ENCODE data around the gene FLNB. TPM values are rescaled to one million over a fixed set of nuclear protein-coding genes. Genes with fewer than 3 reads are reported as not detected.
"Not testable (repeated sequence)": the region's sequence is repeated elsewhere in the genome, so short reads cannot be mapped to it uniquely, and the experiment has no call there.

FLNB gene
- total RNA-seq, 1 experiment from 2014 or later, result 14.2 TPM

DNA sequence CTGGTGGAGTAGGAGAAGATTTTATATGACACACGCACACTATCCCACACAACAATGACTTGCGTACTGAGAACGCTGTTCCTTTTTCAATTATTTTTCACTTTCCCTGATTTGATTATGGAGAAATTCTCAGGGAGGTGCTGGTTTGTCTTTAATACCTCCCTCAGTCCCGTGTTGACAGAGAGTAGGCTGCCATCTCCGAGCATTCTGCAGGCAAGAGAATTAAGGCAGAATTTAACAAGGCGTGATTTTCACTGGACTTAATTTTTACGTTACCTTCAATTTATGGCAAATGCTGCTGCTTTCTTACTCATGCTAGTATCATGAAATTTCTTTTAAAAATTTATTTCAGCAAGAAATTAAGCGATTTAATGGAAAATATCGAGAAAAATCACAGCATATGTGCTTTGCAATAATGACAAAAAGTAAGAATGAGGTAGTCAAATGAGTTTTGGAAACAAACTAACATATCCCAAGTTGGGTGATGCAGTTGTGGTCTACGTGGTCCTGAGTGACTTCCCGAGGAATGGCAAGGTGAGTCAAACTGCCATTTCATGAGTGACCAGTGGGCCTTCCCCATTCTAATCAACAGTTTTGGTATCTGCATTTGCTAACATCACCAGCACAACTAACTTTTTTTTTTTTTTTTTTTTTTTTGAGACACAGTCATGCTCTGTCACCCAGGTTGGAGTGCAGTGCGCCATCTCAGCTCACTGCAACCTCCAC is 185.6 kb downstream of the FLNB start:
- no peaks in the 10 kb centered on the region for H4K20me1 ChIP-seq (ENCODE audit: insufficient read depth, low read depth, low read length)
- H3K79me2 ChIP-seq (ENCODE audit: low read length), result no peaks in the 10 kb centered on the region
- H2AFZ ChIP-seq (ENCODE audit: low read length), result no peak overlapping the region
- no peak for DNase-seq
- H3K4me2 ChIP-seq (ENCODE audit: low read depth, low read length, poor library complexity, severe bottlenecking), result no peak overlapping the region
- no peaks in the 10 kb centered on the region for H3K4me1 ChIP-seq (ENCODE audit: low read length)
- no peaks in the 10 kb centered on the region for H3K9me2 ChIP-seq (replicated peaks; ENCODE audit: insufficient read depth, low read length)
- H3K9me3 ChIP-seq (ENCODE audit: low read length), result no peaks in the 10 kb centered on the region
- H3K9ac ChIP-seq (ENCODE audit: low read length), result no peak overlapping the region
- no peaks in the 10 kb centered on the region for H3K27me3 ChIP-seq (ENCODE audit: low read length)
- H3K36me3 ChIP-seq (ENCODE audit: insufficient read depth, low read length), result no peaks in the 10 kb centered on the region
- H3K4me3 ChIP-seq (ENCODE audit: low read length), result no peak overlapping the region
- no peak overlapping the region for H3K27ac ChIP-seq (ENCODE audit: low read length)

DNA sequence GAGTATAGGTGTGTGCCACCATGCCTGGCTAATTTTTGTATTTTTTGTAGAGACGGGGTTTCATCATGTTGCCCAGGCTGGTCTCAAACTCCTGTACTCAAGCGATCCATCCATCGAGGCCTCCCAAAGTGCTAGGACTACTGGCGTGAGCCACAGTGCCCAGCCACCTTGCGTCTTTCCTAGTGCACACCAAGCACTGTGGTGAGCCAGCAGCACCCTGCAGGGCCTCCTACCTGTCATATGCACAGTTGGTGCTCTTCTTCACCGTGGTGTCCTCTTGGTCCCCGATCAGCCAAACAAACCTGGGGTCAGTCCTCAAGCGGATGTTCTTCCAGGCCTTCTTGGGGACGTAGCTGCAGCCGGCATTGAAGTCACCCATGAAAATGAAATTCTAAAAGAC is 189.4 kb downstream of the FLNB start:
- no peaks in the 10 kb centered on the region for H3K79me2 ChIP-seq (ENCODE audit: low read length)
- H3K27me3 ChIP-seq (ENCODE audit: low read length), result no peaks in the 10 kb centered on the region
- no peak overlapping the region for H3K4me3 ChIP-seq (ENCODE audit: low read length)
- H3K9me3 ChIP-seq (ENCODE audit: low read length), result no peaks in the 10 kb centered on the region
- no peak for DNase-seq
- no peak overlapping the region for H2AFZ ChIP-seq (ENCODE audit: low read length)
- H3K27ac ChIP-seq (ENCODE audit: low read length), result no peak overlapping the region
- no peak overlapping the region for H3K4me2 ChIP-seq (ENCODE audit: low read depth, low read length, poor library complexity, severe bottlenecking)
- no peaks in the 10 kb centered on the region for H3K36me3 ChIP-seq (ENCODE audit: insufficient read depth, low read length)
- H3K4me1 ChIP-seq (ENCODE audit: low read length), result no peaks in the 10 kb centered on the region
- no peaks in the 10 kb centered on the region for H3K9me2 ChIP-seq (replicated peaks; ENCODE audit: insufficient read depth, low read length)
- no peaks in the 10 kb centered on the region for H4K20me1 ChIP-seq (ENCODE audit: insufficient read depth, low read depth, low read length)
- H3K9ac ChIP-seq (ENCODE audit: low read length), result no peak overlapping the region

DNA sequence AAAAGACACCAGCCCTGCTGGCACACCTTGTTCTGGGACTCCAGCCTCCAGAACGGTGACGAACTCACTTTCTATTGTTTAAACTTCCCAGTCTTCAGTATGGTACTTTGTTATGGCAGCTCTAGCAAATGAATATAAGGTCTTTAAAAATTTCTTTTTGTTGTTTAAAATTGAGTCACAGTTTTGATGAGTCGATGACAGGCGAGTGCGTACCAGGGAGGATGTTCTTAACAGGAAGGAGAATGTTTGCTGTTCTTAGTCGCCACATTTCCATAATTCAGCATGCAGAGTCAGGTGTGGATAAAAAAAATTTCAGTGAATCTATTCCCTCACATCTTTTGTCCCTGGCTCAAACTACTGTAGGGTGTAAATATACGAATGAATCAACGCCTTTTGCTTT is 190.1 kb downstream of the FLNB start:
- Histone ChIP-seq H3K27ac (ENCODE audit: low read length) (no peak overlapping the region), H3K9me2 (replicated peaks; ENCODE audit: insufficient read depth, low read length) (no peaks in the 10 kb centered on the region), H3K9me3 (ENCODE audit: low read length) (no peaks in the 10 kb centered on the region), H3K4me3 (ENCODE audit: low read length) (no peak overlapping the region), H3K79me2 (ENCODE audit: low read length) (no peaks in the 10 kb centered on the region), H3K4me1 (ENCODE audit: low read length) (no peaks in the 10 kb centered on the region), H2AFZ (ENCODE audit: low read length) (no peak overlapping the region), H3K27me3 (ENCODE audit: low read length) (no peaks in the 10 kb centered on the region), H4K20me1 (ENCODE audit: insufficient read depth, low read depth, low read length) (no peaks in the 10 kb centered on the region), H3K4me2 (ENCODE audit: low read depth, low read length, poor library complexity, severe bottlenecking) (no peak overlapping the region), H3K36me3 (ENCODE audit: insufficient read depth, low read length) (no peaks in the 10 kb centered on the region), H3K9ac (ENCODE audit: low read length) (no peak overlapping the region)
- no peak for DNase-seq

DNA sequence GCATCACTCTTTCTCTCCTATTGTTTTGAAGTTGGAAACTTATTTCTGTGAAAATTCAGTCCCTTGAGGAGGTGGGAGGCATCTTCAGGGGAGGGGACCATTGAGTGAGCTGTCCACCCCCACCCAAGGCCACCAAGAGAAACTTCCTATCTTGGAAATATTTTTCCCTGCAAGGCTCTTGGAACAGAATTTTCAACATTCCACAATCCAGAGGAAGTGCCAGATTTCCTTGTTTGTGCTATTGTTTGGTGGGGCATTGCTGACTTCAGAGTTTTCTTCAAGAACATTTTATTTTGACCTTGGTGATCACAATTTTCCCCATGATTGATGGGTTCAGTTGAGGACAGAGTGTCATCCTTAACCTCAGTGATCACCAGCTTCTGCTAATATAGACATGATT is 190.6 kb downstream of the FLNB start:
- no peak overlapping the region for H3K4me2 ChIP-seq (ENCODE audit: low read depth, low read length, poor library complexity, severe bottlenecking)
- H2AFZ ChIP-seq (ENCODE audit: low read length), result no peak overlapping the region

DNA sequence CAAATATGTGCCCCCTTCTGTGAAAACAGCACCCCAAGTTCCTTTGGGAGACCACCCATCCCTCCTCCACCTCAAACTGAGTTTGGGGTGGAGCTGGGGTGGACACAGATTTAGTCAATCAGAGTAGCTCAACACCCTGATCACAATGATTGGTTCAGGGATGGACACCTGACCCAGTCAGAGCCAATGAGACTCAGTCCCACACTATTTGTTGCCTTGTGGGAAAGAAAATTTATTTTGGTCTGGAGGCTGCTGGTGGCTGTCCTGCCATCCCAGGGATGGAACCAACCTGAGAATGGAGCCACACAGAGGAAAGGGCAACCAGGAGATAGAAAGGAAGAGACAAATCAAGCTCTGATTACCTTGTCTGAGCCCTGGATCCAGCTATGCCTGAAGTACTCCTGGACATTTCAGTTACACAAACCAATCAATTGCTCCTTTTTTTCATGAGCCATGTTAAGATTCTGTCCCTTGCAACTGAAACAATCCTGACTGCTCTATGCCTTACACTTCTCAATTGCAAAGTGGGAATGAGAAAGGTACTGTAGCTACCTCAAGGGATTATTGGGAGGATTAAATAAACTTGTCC is 192.0 kb downstream of the FLNB start:
- Histone ChIP-seq H3K4me1 (ENCODE audit: low read length) (no peaks in the 10 kb centered on the region), H3K4me3 (ENCODE audit: low read length) (no peak overlapping the region)

More for the DNA sequence above, 190.6 kb downstream of the FLNB start:
- Histone ChIP-seq H3K9ac (ENCODE audit: low read length) (no peak overlapping the region), H3K79me2 (ENCODE audit: low read length) (no peaks in the 10 kb centered on the region), H3K9me2 (replicated peaks; ENCODE audit: insufficient read depth, low read length) (no peaks in the 10 kb centered on the region), H3K9me3 (ENCODE audit: low read length) (no peaks in the 10 kb centered on the region), H3K36me3 (ENCODE audit: insufficient read depth, low read length) (no peaks in the 10 kb centered on the region), H3K27ac (ENCODE audit: low read length) (no peak overlapping the region), H3K27me3 (ENCODE audit: low read length) (no peaks in the 10 kb centered on the region), H4K20me1 (ENCODE audit: insufficient read depth, low read depth, low read length) (no peaks in the 10 kb centered on the region), H3K4me3 (ENCODE audit: low read length) (no peak overlapping the region), H3K4me1 (ENCODE audit: low read length) (no peaks in the 10 kb centered on the region)
- no peak for DNase-seq

DNA sequence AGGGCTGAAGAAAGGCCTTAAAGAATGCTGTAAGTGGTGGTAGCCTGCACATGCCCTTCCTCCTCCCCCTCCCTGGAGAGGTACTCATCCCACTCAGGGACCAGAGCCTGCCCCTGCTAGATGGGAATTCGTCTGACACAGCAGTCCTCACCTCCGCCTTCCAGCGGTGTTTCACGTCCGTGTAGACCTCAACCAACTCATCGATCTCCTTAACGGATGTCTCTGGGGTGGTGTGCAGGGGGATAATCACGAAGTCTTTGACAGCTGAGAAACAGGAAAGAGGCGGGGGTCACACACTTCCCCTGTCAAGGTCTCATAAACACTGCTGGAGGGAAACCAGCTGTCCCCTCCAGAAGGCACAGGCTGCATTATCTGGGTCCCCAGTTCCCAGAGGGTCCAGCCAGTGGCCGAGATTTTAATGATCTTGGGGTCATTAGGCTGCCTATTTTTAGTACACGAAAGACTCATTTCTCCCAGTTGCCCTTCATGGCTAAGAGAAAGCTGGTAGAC is 192.7 kb downstream of the FLNB start:
- H3K79me2 ChIP-seq (ENCODE audit: low read length), result no peaks in the 10 kb centered on the region
- DNase-seq, result no peak

More for the DNA sequence above, 192.0 kb downstream of the FLNB start:
- H3K27ac ChIP-seq (ENCODE audit: low read length), result no peak overlapping the region
- H3K9ac ChIP-seq (ENCODE audit: low read length), result no peak overlapping the region
- H3K36me3 ChIP-seq (ENCODE audit: insufficient read depth, low read length), result no peaks in the 10 kb centered on the region
- no peaks in the 10 kb centered on the region for H3K9me2 ChIP-seq (replicated peaks; ENCODE audit: insufficient read depth, low read length)
- no peaks in the 10 kb centered on the region for H3K27me3 ChIP-seq (ENCODE audit: low read length)
- H4K20me1 ChIP-seq (ENCODE audit: insufficient read depth, low read depth, low read length), result no peaks in the 10 kb centered on the region
- no peak overlapping the region for H3K4me2 ChIP-seq (ENCODE audit: low read depth, low read length, poor library complexity, severe bottlenecking)
- no peaks in the 10 kb centered on the region for H3K79me2 ChIP-seq (ENCODE audit: low read length)
- no peak overlapping the region for H2AFZ ChIP-seq (ENCODE audit: low read length)
- H3K9me3 ChIP-seq (ENCODE audit: low read length), result no peaks in the 10 kb centered on the region
- no peak for DNase-seq

DNA sequence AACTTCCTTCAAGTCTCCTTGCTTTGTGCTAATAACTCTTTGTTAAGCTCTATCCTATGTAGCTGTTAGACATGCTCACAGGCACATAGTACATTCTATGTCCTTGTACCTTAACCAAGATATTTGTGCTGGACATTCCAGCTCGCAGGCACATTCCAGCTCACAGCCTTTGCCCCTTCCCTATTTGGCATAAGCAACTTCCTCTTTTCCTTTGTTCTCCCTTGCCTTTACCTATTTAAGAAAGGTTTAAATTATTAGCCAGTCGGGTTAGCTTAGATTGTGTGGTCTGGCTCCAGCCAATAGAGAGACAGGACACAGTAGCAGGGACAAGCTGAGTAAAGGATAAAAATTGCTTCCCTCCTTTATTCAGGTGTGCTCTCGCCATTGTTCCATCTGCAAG is 193.2 kb downstream of the FLNB start:
- not testable (repeated sequence) for H4K20me1 ChIP-seq (ENCODE audit: insufficient read depth, low read depth, low read length); DNase-seq; H3K4me2 ChIP-seq (ENCODE audit: low read depth, low read length, poor library complexity, severe bottlenecking); H3K4me1 ChIP-seq (ENCODE audit: low read length); H3K27me3 ChIP-seq (ENCODE audit: low read length); H3K9me3 ChIP-seq (ENCODE audit: low read length); H3K4me3 ChIP-seq (ENCODE audit: low read length); H3K36me3 ChIP-seq (ENCODE audit: insufficient read depth, low read length); H3K79me2 ChIP-seq (ENCODE audit: low read length); H3K9ac ChIP-seq (ENCODE audit: low read length); H3K27ac ChIP-seq (ENCODE audit: low read length); H2AFZ ChIP-seq (ENCODE audit: low read length); H3K9me2 ChIP-seq (replicated peaks; ENCODE audit: insufficient read depth, low read length)

More for the DNA sequence above, 192.7 kb downstream of the FLNB start:
- no peaks in the 10 kb centered on the region for H3K9me3 ChIP-seq (ENCODE audit: low read length)
- no peaks in the 10 kb centered on the region for H4K20me1 ChIP-seq (ENCODE audit: insufficient read depth, low read depth, low read length)
- no peaks in the 10 kb centered on the region for H3K27me3 ChIP-seq (ENCODE audit: low read length)
- H3K4me2 ChIP-seq (ENCODE audit: low read depth, low read length, poor library complexity, severe bottlenecking), result no peak overlapping the region
- no peaks in the 10 kb centered on the region for H3K9me2 ChIP-seq (replicated peaks; ENCODE audit: insufficient read depth, low read length)
- H3K4me3 ChIP-seq (ENCODE audit: low read length), result no peak overlapping the region
- H3K36me3 ChIP-seq (ENCODE audit: insufficient read depth, low read length), result no peaks in the 10 kb centered on the region
- no peak overlapping the region for H3K9ac ChIP-seq (ENCODE audit: low read length)
- H3K4me1 ChIP-seq (ENCODE audit: low read length), result no peaks in the 10 kb centered on the region
- H3K27ac ChIP-seq (ENCODE audit: low read length), result no peak overlapping the region
- no peak overlapping the region for H2AFZ ChIP-seq (ENCODE audit: low read length)

DNA sequence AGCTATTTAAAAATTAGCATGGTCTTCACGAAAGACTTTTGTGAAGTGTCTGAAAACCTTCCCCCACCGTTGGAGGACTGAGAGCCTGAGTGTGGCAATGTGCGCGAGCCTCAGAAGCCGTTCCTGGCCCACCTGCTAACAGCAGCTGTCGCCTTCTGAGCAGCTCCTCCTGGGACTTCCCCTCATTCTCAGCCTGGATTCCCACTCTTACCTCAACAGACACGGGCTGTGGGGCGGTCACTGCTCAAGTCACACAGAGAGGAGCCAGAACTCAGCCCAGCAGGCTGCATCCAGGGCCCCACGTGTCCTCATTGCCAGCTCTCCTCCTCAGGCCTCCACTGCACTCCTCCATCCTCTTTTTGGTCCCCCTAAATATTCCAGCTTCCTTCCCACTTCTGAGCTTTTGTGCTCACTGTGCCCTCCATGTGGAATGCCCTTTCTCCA is 194.7 kb downstream of the FLNB start:
- no peaks in the 10 kb centered on the region for H3K79me2 ChIP-seq (ENCODE audit: low read length)
- no peaks in the 10 kb centered on the region for H3K27me3 ChIP-seq (ENCODE audit: low read length)
- H3K9ac ChIP-seq (ENCODE audit: low read length), result no peak overlapping the region
- no peak overlapping the region for H3K4me2 ChIP-seq (ENCODE audit: low read depth, low read length, poor library complexity, severe bottlenecking)
- H3K9me3 ChIP-seq (ENCODE audit: low read length), result no peaks in the 10 kb centered on the region
- H3K9me2 ChIP-seq (replicated peaks; ENCODE audit: insufficient read depth, low read length), result no peaks in the 10 kb centered on the region
- H3K36me3 ChIP-seq (ENCODE audit: insufficient read depth, low read length), result no peaks in the 10 kb centered on the region
- H2AFZ ChIP-seq (ENCODE audit: low read length), result no peak overlapping the region
- DNase-seq, result no peak
- H3K4me3 ChIP-seq (ENCODE audit: low read length), result no peak overlapping the region
- H3K27ac ChIP-seq (ENCODE audit: low read length), result no peak overlapping the region
- H4K20me1 ChIP-seq (ENCODE audit: insufficient read depth, low read depth, low read length), result no peaks in the 10 kb centered on the region
- no peaks in the 10 kb centered on the region for H3K4me1 ChIP-seq (ENCODE audit: low read length)

All from Karpas-422 (cell line).